Esophagus muscularis mucosa (tissue), 4 donors: ENCODE results near the gene ACAN. TPM values are rescaled to one million over a fixed set of nuclear protein-coding genes. Genes with fewer than 3 reads are reported as not detected.

ENCODE experiments used
- DNase-seq: peaks from one replicate; pipeline ENCODE4 v3.0.0-alpha.2; 2017; ENCODE audit errors: extremely low spot score
- H3K27ac ChIP-seq, 4 donors: fragments of 200-600 bp; sonication (generic); replicated peaks in 1 of 4; 1 replicate in 3 of 4; 2 replicates in 1 of 4; pipeline ENCODE4 v1.5.1; 2016 to 2019; ENCODE audit warnings: mild to moderate bottlenecking in 1 of 4
- H3K27me3 ChIP-seq, 4 donors: fragments of 200-600 bp; sonication (generic); one replicate each; pipeline versions ENCODE4 v1.5.1 to v1.6.0; 2016 to 2019
- H3K36me3 ChIP-seq, 4 donors: fragments of 200-600 bp; sonication (generic); one replicate each; pipeline ENCODE4 v1.5.1; 2016 to 2019
- H3K4me1 ChIP-seq, 4 donors: fragments of 200-600 bp; sonication (generic); one replicate each; pipeline ENCODE4 v1.5.1; 2016 to 2019
- H3K4me3 ChIP-seq, 4 donors: fragments of 200-600 bp; sonication (generic); 1 replicate in 2 of 4; 2 replicates in 2 of 4; pipeline ENCODE4 v1.5.1; 2016 to 2019; ENCODE audit warnings: mild to moderate bottlenecking in 4 of 4, moderate library complexity in 1 of 4
- H3K9me3 ChIP-seq, 4 donors: fragments of 200-600 bp; sonication (generic); 1 replicate in 3 of 4; 2 replicates in 1 of 4; pipeline ENCODE4 v1.5.1; 2016 to 2019
- CTCF ChIP-seq, 3 experiments: fragments of 200-600 bp in 2 of 3; fragments of 450-650 bp in 1 of 3; sonication (generic) in 2 of 3; IDR thresholded peaks; one replicate each; pipeline ENCODE4 v1.5.1; 2017 to 2019; ENCODE audit warnings: antibody characterized with exemption in 3 of 3, mild to moderate bottlenecking in 2 of 3, moderate library complexity in 1 of 3
- EP300 ChIP-seq: sonication (generic); formaldehyde crosslinking; IDR thresholded peaks from one replicate; pipeline ENCODE4 v1.6.1; 2017; ENCODE audit warnings: antibody characterized with exemption
- POLR2A ChIP-seq: fragments of 450-650 bp; IDR thresholded peaks from one replicate; pipeline ENCODE4 v1.6.1; 2017; ENCODE audit warnings: antibody characterized with exemption, moderate library complexity, mild to moderate bottlenecking, low read depth
- POLR2AphosphoS5 ChIP-seq, 2 donors: sonication (generic); formaldehyde crosslinking; IDR thresholded peaks; one replicate each; pipeline ENCODE4 v1.6.1; 2017; ENCODE audit warnings: antibody characterized with exemption in 2 of 2
- WGBS: methylation state at CpG from one replicate; pipeline ENCODE4 v1.1.5; 2018; 5-methylcytosine and 5-hydroxymethylcytosine counted together
- intact Hi-C: fragments of 100-400 bp; cut with DNase I; formaldehyde crosslinking; loops from one replicate; pipeline ENCODE4 v1.15.1; 2023
- total RNA-seq, 4 donors: library from RNA; depleted of rRNA; stranded (reverse); fragments of >200 nt; gene quantifications; one replicate each; pipeline versions ENCODE4 v1.1.0 to v1.2.1, GENCODE V29; 2016

The ACAN gene
- total RNA-seq, 4 donors from 2014 or later, result under 0.01 to 0.11 (median 0.06) TPM; not detected in 1

- H3K27ac ChIP-seq, result peak overlapping the region; percentile 83 to 92 (median 88)
- peaks cover 15 to 37% (median 27%) of the 10 kb centered on the region in 4 donors for H3K36me3 ChIP-seq
- peaks cover 50 to 82% (median 64%) of the 10 kb centered on the region in 4 donors for H3K4me1 ChIP-seq
- DNase-seq, result no peak
- no peaks in the 10 kb centered on the region for H3K9me3 ChIP-seq
- no peak for TF ChIP-seq POLR2AphosphoS5 (IDR thresholded peaks at IDR 0.05)
- no peak for TF ChIP-seq CTCF (IDR thresholded peaks at IDR 0.05)
- TF ChIP-seq POLR2A, result no peak
- no peak for TF ChIP-seq EP300
- 22% methylated on average over 15 of the region's 20 CpGs for WGBS
- no peaks in the 10 kb centered on the region for H3K27me3 ChIP-seq
- intact Hi-C loops, result no loop called here
- H3K4me3 ChIP-seq, result peak overlapping the region; percentile 65 to 94 (median 82)
These were observed 109.3 kb downstream of the ACAN start for GRCh38 chr15:88912500-88912921.

- Histone ChIP-seq H3K36me3 (peaks cover 10 to 32% (median 20%) of the 10 kb centered on the region in 4 donors), H3K27ac (peak within 1 kb of the TSS; percentile 83 to 92 (median 88)), H3K9me3 (no peaks in the 10 kb centered on the region), H3K4me1 (peaks cover 46 to 79% (median 57%) of the 10 kb centered on the region in 4 donors), H3K27me3 (no peaks in the 10 kb centered on the region), H3K4me3 (peak within 1 kb of the TSS; percentile 65 to 94 (median 82))
- TF ChIP-seq POLR2A, result peak; percentile 95
- peak in 2 of 3 experiments; percentile 3 to 25 for TF ChIP-seq CTCF (IDR thresholded peaks at IDR 0.05)
- TF ChIP-seq POLR2AphosphoS5 (IDR thresholded peaks at IDR 0.05), result peak; percentile 83 to 97
- no peak for TF ChIP-seq EP300
- peak; percentile 96 for DNase-seq
- intact Hi-C loops, result no loop called here
- WGBS, result 4% methylated on average over 21 of the region's 67 CpGs
These were observed 110.0 kb downstream of the ACAN start, which contains the start of gene MFGE8 for GRCh38 chr15:88913017-88913849. Gene MFGE8 (minus strand): TSS chr15:88913379. CDS start chr15:88913319, 60 bp downstream.

- WGBS, result 66% methylated on average over 4 of the region's 4 CpGs
- Histone ChIP-seq H3K27ac (peak overlapping the region; percentile 83 to 92 (median 88)), H3K36me3 (peaks cover 9 to 26% (median 15%) of the 10 kb centered on the region in 4 donors), H3K27me3 (no peaks in the 10 kb centered on the region), H3K4me1 (peaks cover 43 to 79% (median 57%) of the 10 kb centered on the region in 4 donors), H3K9me3 (no peaks in the 10 kb centered on the region), H3K4me3 (peak overlapping the region; percentile 65 to 94 (median 82))
- TF ChIP-seq POLR2A (no peak), POLR2AphosphoS5 (IDR thresholded peaks at IDR 0.05) (no peak), CTCF (IDR thresholded peaks at IDR 0.05) (no peak), EP300 (no peak)
- DNase-seq, result no peak
- intact Hi-C loops, result no loop called here
These were observed 110.6 kb downstream of the ACAN start for GRCh38 chr15:88913850-88914169.

GRCh38 chr15:88915354-88915753, 112.1 kb downstream of the ACAN start:
- H3K27ac ChIP-seq, result no peak overlapping the region
- TF ChIP-seq CTCF (IDR thresholded peaks at IDR 0.05) (no peak), POLR2A (no peak), POLR2AphosphoS5 (IDR thresholded peaks at IDR 0.05) (no peak)
- H3K4me3 ChIP-seq, result no peak overlapping the region
- H3K27me3 ChIP-seq, result no peaks in the 10 kb centered on the region
- no peak for DNase-seq
- H3K4me1 ChIP-seq, result peaks cover 31 to 70% (median 45%) of the 10 kb centered on the region in 4 donors
- intact Hi-C loops, result no loop called here
- peaks cover 0 to 10% (median 2%) of the 10 kb centered on the region in 4 donors for H3K36me3 ChIP-seq
- WGBS, result 96% methylated on average over 10 of the region's 10 CpGs
- no peaks in the 10 kb centered on the region for H3K9me3 ChIP-seq
